Activated CD8-positive, alpha-beta memory T cell treated with anti-CD3 and anti-CD28 coated beads, Interleukin-2, amount 50 U/mL, for 4 hours (primary cell): Measurements from ENCODE around the gene CHN2.
"Not testable (repeated sequence)": the region's sequence is repeated elsewhere in the genome, so short reads cannot be mapped to it uniquely, and the experiment has no call there.

Experiments used
- DNase-seq: peaks from one replicate; pipeline ENCODE4 v3.0.0-alpha.2; 2020

The CHN2 gene

DNA sequence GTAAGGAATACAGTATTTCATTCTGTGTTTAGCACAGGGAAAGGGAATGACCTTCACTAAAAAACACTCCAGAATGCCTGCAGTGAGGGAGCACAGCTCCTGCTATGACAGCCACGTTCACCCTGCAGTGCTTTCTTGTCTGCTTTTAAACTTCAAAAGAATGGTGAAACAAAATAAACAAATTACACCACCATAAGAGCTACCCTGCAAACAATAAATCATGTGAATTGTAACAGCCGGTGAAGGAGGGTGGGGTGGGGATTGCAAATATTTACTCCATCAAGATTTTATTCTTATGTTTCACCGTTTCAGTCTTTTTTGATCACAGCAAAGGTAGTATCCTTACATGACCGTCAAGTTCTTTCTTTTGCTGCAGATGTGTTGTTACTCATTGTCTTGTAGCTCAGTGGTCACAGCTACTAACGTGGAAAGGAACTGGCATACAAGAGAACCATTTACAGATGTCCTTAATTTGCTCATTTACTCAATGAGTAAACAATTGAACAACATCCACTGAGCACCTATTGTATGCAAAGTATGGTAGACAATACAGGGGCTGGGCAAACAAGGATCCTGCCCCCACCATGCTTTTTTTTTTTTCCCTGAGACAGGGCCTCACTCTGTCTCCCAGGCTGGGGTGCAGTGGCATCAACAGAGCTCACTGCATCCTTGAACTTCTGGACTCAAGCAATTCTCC is 4.1 kb upstream of the CHN2 start:
- no peak for DNase-seq

DNA sequence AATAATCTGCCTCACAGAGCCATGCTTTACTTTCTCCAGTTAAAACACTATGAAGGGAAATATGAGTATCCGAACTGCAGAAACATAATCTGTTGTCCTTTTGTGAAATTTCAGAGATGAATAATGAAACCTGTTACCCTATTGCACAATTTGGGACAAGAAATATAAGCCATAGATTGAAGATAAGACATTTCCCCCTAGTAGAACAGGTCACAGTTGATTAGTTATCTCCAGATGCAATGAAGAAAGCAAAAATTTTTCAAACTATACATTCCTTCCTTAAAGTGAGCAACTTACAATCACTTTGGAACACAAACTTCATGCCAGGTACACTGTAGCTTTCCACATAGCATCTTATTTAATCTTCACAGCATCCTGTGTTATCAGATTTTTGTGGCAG is 2.3 kb upstream of the CHN2 start:
- no peak for DNase-seq

DNA sequence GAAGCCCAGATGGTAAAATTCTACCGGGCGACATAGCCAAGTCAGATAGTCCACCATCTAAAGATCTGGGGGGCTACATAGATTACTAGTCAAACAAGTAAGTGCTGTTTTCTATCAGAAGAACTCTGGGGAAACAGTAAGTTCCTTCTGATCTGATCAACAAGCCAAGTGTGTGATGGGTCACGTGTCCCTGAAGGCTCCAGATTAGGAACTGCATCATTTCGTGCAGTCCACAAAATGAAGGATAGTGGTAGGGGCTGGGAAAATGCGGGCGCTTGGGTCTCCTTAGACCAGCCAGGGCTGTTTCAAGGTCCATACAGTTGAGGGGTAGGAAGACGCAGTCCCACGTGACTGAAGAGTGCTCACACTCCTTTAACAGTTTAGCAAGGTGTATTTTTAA is 1.8 kb upstream of the CHN2 start:
- no peak for DNase-seq

DNA sequence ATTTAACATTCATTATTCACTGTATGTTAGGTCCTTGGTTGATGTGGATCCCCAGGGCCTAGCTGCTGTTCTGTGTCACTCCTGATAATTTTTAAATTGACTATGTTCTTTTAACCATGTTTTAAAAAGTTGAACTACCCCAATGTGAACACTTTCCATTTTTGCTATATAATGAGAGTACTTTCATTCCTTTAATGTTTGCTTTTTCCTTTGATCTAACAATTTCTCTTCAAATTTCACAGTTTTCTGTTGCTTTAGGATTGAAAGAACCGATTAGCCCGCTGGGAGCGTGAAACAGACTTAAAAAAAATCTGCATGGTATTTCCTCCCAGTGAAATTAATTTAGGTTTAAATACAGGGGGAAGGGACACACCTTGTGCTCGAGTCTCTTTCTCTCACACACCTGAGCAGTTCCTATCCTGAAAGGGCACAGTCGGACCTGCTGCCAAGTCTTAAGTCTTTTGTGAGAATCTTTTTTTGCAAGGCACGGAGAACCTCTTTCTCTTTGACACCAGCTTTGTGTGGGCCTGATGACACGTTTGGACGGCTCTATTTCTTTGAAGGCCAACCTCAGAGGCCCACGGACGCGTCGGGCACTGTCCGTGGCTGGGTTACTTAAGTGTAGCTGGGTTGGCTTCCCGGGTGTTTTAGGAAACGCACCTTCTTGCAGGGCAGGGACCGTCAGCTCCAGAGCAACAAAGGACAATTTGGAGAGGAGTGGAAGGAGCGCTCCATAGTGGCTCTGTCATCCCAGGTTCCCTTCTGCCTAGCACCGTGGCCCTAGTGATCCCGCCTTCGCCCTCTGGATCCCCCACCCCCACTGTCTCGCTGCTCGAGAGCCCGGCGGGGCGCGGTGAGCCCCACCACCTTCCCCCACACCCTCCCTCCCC is 1.0 kb upstream of the CHN2 start:
- DNase-seq = no peak

DNA sequence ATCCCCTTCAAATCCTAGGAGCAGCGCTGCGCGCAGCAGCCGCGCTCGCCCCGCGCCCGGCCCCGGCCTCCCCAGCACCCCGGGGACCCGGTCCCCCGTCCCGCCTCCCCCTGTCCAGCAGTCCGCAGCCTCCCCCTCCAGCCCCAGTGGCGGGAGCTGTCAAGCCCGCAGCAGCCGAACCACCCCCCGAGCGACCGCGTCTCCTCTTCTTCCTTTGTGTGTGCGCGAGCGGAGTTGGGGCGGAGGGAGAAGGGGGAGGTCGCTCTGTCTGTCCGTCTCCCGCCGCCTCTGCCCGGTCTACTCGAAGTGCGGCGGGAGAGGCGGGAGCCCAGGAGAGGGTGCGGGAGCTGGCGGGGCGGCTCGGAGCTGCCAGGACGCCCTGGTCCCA is 375 bp upstream of the CHN2 start:
- DNase-seq = no peak

DNA sequence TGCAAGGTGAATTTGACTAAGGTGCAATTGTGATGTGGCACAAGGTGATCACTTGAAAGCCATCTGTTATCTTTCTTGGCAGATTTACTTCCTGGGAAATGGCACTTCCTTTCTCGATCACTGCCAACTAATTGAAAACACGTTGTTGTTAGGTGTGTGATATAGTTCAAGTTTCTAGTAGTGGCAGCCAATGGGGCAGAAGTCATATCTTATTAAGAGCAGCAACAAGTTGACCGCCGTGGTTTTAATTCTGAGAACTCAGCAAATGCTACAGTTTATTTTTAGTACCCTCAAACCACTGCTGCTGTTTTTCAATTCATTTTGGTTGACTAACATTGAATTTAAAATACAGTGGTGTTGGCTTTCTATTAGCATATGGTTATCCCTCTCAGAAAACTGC is 1.6 kb downstream of the CHN2 start:
- no peak for DNase-seq

DNA sequence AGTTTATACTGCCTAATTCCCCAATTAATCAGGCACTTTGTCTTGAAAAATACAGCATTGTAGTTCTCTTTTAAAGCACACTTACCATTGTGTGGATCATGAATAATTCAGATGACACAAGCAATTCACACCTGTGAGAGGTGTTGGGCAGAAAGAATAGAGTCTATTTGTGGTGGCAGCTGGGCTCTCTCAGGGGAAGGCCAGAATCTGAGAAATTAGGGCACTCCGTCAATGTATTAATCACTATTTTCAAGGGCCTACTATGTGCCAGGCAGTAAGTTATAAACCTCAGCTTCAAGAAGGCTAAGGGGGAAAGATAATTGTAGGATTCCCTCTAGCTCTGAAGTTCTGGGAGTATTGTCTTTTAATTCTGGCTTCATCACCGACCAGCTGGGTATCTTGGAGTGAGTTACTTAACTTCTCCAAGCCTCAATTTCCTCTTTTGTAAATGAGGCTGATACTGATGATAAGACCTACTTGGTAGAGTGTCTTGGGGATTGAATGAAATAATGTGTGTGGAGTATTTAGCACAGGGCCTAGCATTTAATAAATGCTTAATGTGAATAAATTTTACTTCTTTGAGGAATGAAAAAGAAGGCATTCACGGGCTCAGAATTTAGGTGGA is 2.5 kb downstream of the CHN2 start:
- DNase-seq = no peak

DNA sequence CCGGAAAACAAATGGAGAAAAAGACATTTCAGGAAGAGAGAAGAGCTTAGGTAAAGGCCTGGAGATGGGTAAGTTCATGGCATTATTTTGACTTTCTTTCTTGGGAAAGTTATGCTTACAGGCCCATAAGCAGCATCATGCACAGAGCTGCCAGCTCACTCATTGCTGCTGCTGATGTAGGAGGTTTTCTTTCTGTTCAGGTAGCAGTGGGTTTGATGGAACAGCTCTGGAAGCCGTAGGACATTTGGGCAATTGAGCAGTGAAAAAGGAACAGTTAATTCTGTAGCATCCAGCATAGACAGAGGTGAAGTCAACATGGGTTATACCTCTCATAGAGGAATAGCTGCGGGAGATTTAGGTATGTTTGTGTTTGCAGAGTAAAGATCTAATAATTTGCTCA is 3.3 kb downstream of the CHN2 start:
- DNase-seq = no peak

DNA sequence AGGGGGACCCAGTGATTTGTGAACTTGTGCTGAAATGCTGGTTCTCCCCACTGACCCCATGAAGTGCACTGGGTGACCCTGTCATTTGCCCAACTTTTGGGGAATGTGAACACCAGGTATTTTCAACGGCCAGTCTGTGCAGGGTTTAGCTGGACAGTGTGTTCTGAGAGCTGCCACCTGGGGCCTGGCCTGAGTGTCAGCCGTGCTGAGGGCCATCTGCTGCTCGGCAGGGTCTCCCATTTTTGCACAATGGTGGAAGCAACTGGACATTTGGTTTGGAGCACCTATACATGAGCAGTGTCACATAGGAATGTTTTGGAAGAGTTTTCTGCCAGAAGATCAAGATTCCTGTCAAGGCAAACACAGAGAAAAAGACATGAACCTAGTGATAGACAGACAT is 5.2 kb downstream of the CHN2 start:
- DNase-seq = no peak

DNA sequence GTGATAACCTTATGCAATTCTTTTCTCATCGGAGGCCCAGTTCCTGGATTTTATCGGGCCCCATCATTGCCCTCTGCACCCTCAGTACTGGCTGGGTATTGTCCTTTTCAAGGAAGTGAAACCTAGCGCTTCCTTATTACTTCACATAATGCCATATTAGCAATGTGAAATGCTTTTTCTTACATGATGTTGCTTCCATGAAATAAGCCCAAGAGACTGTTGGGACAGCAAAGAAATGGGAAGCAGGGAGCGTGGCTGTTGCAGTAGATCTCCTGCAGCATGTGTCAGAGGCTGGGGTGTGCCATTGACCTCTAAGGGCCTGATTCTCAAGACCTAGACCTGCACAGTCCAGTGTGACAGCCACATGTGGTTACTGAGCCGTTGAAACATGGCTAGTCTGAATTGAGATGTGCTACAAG is 8.1 kb downstream of the CHN2 start:
- no peak for DNase-seq

DNA sequence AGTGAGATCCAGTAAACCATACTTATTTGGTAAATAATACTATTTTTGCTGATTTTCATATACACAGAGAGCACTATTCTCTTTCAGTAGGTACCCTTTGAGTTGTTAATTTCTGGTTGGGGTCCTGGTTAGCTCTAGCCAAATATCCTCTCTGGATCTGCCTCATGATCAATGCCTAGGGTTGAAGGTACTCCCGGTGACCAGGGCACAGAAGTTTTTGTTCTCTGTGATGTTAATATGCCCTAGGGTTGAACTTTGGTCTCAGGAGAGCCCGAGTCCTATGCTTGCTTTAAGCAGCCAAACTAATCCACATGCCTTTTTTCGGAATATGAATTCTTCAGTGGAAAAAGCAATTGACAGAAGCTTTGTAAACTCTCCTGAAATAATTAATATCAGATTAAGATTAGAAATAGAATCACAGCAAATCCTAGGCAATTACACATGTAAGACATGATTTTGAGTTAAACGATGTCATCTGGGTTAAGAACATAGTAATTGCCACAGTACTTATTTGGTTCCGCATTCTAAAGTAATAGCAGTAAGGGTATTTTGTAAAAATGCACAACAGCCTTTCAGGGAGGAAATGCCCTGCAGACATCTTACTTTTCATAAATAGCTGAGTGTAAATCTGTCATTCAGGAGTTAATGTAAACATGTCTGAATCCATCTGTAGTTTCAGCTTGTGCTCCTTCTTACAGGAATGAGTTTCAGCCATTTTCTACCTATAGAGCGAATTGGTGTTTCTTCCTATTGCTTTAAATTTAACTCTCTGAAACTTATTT is 10.1 kb downstream of the CHN2 start:
- DNase-seq = no peak

DNA sequence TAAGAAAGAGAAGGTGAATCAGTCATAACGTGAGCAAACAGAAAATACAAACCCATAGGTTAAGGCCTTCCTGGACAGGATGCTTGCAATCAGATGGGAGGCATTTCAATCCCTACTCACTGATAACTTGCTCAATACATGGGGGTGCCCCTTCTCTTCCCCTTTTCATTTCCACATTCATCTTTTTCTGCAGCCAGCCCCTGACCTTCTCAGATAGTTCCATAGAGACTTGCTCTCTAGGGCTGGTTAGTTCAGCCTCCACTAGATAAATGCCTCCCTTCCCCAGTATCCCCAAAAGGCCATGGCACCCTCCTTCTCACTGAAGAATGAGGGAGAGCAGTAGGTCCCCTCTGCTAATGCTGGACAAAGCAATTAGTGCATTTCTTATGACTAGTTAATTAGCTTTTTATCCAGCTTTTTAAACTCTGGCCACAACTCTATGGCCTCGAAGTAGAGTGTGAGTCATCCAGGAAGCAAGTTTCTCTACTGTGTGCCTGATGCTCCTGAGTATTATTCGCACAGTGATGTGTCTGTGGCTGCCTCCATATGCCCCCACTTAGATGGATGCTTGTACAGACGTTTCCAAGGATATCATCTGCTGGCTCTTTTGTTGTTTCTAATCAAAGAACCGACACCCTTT is 12.7 kb downstream of the CHN2 start:
- DNase-seq = no peak

DNA sequence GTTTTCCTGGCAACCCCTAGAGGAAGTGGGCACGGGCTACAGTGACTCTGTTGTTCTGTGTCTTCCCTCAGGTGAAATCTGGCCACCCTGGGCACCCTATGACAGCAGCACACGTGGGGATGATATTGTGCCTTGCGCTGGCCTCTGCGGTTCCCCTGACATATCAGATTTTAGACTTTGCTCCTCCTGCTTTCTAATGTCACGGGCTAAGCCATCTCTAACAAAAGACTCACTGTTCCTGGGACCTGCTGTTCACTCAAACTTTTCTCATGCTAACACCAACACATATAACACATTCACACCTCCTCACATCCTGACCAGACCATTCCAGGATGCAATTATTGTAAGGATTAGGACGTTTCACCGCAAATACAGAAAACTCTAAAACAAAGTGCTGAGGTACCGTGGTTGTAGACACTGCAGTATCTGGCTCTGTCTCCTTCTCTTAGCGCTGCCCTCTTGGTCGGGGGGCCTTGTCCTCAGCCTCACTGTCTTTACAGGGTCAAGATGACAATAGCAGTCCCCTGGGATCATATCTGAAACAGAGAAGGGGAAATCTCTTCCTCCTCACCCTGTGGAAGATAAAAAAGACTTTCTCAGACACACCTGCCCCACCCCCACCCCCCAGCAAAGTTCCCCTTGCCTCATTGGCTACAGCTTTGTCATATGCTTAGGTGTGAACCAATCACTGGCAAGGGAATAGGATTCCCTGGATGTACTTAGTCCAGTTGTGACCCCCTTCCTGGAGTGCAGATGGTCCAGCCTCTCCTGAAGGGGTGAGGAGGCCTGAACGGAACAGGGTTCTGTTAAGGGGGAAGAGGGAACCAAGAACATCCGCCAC is 14.1 kb downstream of the CHN2 start:
- DNase-seq = no peak

DNA sequence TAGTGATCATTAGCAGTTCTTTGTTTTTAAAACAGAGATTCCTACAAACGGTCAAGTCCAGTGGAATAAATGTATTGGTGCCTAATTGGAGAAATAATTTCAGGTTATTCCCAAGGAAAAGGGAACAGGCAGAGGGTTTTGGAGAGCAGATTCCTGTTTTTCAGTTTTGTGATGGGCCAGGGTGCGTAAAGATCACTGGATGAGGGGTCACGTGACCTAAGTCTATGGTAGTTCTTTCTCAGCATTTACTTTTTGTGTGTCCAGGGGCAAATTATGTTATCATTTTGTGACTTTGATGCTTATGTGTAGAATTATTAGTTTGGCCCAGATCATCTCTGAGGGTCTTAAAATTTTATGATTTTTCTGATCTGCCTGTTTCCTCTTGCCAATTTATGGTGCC is 15.2 kb downstream of the CHN2 start:
- no peak for DNase-seq

DNA sequence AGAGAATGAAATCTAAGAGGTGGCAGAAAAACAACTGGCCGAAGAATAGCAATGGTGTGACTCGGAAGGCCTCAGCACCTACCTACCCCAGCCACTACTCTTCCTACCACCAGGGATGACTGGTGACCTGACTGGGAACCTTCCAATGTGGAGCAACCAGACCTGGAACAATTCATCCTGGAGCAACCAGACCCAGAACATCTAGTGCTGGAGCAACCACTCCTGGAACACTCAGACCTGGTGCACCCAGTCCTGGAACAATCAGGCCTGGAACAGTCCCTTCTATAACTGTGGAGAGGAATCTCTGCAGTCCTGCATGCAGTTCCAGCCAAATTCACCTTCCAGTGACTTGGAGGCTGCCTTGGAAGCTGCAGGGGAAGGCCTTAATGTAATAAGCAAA is 18.2 kb downstream of the CHN2 start:
- DNase-seq = not testable (repeated sequence)

DNA sequence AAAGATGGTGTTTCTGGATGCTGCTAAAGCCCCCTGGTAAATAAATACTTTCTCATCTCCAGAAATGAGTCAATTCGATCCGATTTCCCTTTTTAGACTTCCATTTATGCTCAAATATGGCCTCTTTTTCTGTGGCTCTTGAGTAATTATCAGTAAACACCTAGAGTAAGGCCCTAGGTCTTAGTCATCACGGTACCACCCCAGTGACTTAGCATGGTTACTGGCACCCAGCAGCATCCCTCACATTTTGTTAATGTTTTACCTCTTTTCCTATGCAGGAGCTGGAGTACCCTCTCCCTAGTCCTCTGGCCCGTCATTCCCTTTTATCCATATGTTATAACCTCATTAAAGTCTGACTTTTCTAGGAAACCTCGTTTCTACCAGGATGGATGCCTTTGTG is 19.5 kb downstream of the CHN2 start:
- no peak for DNase-seq

DNA sequence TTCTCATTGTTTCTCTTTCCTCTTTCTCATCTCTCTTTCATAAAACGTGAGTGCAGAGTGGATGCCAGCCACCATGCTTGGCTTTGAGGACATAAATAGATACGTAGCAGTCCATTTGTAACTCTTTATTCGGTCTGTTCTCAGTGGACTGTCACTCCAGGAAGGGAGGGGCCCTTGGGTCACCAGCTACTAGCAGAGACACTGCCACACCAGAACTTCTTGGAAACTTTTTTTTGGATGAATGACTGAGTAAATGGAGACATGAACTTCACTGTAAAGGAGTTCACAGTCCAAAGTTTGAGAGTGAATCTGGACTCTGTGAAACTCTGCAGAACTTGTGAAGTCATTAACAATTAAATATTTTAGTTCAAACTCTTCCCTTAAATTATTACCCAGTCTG is 20.2 kb downstream of the CHN2 start:
- no peak for DNase-seq

DNA sequence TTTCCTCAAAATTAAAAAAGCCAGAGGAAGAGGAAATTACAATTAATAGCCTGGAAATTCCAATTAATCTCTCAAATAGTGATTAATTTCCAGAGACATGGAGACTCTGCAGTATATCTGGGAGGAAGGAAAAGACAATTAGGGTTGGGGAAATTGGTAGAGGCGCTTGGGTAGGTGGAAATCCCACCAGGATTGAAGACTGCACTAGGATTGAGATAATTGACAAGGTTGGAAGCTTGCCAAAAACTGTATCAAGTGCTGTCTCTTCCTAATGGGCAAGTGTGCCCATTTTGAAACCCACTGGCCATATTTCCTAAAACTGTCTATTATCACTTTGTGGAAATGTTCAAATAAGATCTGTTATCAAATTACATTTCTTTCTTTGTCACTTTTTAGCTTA is 21.6 kb downstream of the CHN2 start:
- DNase-seq = no peak

DNA sequence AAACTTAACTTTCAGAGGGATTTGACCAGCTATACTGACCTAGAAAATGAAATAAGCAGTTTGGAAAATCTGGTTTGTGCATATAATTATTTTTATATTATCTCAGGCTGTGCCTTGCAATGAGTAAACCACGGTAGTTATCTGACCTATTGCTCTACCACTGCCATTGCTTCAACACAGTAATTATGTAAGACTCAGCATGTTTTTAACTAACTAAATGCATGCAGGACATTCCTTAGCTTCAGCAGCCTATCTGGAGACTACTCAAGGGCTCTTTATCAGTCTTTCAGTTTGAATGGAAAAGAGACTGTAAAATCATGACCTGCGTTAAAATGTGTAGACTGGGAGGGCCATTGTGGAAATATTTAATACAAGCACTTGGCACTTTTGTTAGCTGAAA is 22.5 kb downstream of the CHN2 start:
- DNase-seq = no peak

DNA sequence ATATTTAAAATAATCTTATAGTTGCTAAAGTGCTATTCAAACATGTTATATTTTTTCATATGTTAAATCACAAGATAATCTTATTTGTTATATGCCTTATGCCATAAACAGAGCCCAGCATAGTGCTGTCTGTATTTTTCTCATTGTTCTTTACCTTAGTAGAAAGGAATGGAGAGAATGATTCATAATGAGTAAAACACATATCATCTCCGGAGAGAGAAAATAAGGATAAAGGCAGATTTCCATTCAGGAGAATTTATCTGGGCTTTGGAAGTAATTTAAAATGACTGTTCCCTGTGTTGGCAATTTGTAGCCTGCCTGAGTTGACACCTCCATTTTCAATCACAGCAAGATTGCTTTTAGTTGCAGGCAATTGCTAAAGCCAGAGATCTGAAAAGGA is 30.2 kb downstream of the CHN2 start:
- DNase-seq = no peak

DNA sequence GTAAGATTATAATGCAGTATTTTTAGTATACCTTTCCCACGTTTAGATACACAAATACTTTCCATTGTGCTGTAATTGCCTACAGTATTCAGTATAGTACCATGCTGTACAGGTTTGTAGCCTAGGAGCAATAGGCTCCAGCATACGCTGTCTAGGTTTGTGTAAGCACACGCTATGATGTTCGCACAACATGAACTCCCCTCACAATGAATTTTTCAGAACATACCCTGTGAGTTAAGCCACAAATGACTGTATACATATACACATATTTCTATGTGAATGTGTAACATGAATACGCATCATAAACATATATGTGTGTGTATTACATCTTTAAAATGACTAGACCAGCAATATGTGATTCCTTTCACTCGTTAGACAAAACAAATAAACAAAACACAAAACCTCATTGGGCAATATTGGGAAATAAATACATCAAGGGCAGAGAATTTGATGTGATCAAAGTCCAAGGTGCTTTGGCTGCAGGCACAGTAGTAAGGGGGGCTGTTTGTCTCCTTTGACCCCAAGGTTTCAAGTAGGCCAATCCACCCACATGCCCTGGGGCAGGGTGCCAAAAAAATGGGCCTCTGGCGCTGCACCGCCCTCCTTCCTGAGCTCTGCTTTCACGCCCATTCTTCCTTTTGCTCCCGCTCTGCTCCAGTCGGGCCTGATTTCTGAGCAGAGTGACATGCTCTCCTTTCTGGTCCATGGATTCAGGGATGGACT is 33.9 kb downstream of the CHN2 start:
- DNase-seq = no peak
